G401 (cell line): ENCODE measurements around the gene CAPSL. TPM values are rescaled to one million over a fixed set of nuclear protein-coding genes. Genes with fewer than 3 reads are reported as not detected.
"Not testable (repeated sequence)": the region's sequence is repeated elsewhere in the genome, so short reads cannot be mapped to it uniquely, and the experiment has no call there.

Source experiments
- DNase-seq: peaks from one replicate; pipeline ENCODE4 v3.0.0-alpha.2; 2015; ENCODE audit warnings: low spot score
- in situ Hi-C: cut with HindIII; loops from 2 replicates; pipeline ENCODE4 v1.10.0; 2016; ENCODE audit warnings: low sequenced_read_pairs, mixed read lengths
- total RNA-seq: library from RNA; depleted of rRNA; stranded (reverse); fragments of >200 nt; shearing (Covaris generic); gene quantifications from 2 replicates; pipeline ENCODE4 v1.2.3, GENCODE V29; 2014

Gene CAPSL
- total RNA-seq, 1 experiment from 2014 or later: not detected

DNA sequence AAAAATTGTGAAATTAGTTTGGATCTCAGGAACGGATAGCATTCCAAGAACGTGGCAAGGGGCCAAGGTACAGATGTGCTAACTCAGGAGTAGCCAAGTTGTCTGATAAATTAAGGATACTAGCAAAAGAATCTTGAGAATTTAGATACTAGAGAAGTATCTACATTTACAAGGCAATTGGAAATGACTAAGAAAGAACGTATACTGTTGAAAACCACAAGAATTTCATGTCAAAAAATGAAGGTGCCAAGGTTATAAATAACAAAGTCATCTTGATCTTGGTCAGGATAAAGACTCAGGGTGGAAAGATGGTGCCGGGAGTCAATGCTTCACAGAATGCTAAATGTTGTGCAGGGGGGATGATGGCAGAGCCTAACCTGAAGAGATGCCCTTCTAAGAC is 19.2 kb downstream of the CAPSL start:
- DNase-seq: no peak
- in situ Hi-C loops: no loop called here

DNA sequence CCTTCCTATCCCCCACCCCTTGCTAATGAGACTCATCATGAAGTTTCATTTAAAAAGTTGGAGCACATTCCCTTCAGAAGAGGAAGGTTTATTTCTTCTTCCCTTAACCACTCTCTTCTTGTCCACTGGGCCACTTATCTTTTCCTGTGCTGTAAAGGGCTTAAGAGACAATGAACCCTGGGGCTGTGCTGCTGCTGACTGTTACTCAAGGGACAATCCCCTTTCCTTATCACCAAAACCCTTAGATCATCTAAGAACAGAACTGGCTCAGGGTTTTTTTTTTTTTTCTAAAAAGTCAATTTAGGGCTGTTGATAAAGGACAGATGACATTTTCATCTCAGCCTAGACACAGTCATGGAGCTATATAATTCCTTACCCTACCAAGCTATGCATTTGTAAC is 29.6 kb downstream of the CAPSL start:
- DNase-seq: no peak

GRCh38 chr5:35908228-35908627 is 30.2 kb downstream of the CAPSL start:
- no peak for DNase-seq
- in situ Hi-C loops: no loop called here

More for the DNA sequence above, 29.6 kb downstream of the CAPSL start:
- in situ Hi-C loops: no loop called here

- no peak for DNase-seq
- in situ Hi-C loops: no loop called here
Measured at GRCh38 chr5:35904443-35905132, 33.8 kb downstream of the CAPSL start.

DNA sequence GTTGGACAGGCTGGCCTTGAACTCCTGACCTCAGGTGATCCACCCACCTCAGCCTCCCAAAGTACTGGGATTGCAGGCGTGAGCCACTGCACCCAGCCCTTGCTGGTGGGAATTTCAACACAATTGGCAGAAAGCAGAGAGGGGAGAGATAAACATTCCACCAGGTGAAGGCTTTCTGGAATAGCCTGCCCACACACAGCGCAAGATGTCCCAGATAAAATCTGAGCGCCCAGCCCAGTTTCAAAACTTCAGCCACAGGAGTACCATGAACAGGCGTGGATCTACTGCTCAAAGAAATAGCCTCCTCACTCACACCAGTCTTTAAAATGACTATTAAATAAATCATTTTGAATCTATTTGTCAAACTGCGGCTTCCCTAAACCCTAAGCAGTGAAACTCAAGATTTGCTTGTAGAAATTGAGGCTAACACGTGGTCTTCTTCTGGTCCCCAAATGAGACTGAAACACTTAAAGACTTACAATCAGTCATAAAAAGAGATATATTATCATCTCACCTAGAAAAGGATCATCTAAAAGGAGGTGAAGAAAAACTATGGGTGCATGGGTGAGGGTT is 34.7 kb downstream of the CAPSL start:
- in situ Hi-C loops: no loop called here
- no peak for DNase-seq

GRCh38 chr5:35902046-35902672 is 36.3 kb downstream of the CAPSL start:
- in situ Hi-C loops: no loop called here
- no peak for DNase-seq

DNA sequence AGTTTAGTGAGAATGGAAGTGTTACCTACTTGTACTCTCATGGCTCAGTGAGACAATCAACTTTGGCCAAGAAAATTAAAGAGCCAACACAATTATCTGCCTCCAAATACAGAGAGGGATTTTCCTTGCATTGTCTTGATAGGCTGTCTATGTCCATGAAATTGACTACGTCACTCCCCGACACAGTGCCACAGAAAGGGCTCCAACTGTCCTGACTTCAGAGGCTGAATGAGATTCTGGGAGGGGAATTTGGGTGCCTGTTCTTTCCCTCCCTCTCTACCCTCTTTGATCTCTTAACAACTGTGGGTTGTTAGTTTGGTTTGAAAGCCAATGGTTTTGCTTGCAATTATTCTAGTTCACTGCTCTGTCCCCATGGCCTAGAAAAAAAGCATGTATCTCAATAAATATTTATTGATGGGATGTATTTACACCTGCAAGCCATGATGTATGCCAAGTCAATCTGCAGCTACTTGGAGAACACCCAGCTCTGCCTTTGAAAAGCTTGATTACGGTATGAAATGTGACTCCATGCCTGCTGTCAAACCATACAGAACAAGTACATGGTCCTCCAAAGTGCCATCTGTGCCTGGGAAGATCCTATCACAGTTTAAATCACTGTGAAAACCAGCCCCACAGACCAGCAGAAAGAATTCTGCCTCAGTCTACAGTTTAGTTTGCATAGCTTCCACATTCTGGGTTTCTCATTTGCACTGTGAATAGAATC is 37.3 kb downstream of the CAPSL start:
- DNase-seq: no peak
- in situ Hi-C loops: no loop called here

DNA sequence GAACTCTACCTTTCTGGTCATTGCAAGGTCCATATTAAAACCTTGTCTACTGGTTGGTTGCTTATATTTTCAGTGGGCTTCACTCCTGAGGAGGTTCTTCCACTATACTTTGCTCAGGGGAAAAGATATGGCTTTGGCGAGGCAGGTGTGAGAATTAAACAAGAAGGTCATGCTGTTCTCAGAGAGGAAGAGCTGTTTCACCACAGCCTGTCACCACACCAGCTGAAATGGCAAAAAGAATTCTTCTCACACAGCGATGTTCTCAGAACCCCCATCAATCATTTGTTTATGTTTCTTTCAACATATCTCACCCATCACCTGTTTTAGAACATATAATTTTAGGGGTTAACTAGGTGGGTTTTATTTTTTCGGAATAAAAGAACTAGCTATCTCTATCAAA is 38.6 kb downstream of the CAPSL start:
- in situ Hi-C loops: no loop called here
- no peak for DNase-seq

DNA sequence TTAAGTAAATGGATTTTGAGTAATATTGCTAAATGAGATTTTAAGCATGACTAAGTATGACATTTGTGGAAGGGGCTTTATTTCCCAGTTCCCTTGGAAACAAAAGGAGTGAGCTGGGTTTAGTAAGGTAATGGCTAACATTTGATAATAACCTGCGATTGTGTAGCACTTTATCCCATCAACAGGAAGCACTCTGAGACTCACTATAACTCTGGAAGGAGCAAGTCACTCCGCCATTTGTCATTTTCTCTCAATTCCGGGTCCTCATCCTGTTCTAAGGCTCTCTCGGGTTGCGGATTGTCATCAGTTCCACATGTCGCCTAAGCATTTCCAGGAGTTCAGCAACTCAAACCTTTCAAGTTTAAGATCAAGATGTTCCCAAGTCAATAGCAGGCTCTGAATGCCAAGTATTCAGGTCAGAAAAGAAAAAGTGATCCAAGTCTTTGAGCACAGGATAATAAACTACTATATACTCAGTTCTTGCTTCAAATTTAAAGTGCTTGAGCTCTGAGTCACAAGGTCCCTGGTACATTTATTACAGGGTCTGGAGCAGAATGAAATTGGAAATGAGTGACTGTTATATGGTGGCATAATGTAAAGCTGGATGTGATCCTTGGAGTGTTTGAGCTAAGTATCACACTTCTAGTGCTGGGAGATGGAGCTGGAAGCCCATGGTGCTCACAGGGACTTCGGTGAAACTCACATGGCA is 39.3 kb downstream of the CAPSL start:
- in situ Hi-C loops: no loop called here
- DNase-seq: no peak

DNA sequence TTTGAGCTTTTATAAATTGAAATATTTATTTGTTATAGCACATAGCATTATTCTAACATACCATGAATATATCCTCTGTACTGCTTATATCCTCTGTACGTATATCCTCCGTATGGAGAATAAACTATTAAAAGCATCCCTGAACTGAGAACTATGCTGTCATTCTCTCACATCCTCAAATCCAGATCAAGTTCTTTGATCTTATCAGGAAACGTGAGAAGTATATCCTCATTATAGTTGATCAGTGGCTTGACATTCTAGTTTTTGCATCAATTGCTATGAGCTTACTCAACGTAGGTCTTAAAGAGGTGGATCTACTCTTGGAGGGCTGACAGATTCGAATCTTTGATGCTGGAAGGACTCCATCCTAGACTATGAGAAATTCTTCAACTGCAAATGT is 44.3 kb downstream of the CAPSL start:
- DNase-seq: no peak
- in situ Hi-C loops: no loop called here

DNA sequence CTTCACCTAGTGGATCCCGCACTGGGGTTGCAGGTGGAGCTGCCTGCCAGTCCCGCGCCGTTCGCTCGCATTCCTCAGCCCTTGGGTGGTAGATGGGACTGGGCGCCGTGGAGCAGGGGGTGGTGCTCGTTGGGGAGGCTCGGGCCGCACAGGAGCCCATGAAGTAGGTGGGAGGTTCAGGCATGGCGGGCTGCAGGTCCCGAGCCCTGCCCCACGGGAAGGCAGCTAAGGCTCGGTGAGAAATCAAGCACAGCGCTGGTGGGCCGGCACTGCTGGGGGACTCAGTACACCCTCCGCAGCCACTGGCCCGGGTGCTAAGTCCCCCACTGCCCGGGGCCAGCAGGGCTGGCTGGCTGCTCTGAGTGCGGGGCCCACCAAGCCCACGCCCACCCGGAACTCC is 45.6 kb downstream of the CAPSL start:
- in situ Hi-C loops, DNase-seq: not testable (repeated sequence)

- in situ Hi-C loops: no loop called here
- DNase-seq: no peak
Measured at GRCh38 chr5:35890021-35891020, 48.1 kb downstream of the CAPSL start.

GRCh38 chr5:35887321-35888100 is 50.9 kb downstream of the CAPSL start:
- in situ Hi-C loops: no loop called here

DNA sequence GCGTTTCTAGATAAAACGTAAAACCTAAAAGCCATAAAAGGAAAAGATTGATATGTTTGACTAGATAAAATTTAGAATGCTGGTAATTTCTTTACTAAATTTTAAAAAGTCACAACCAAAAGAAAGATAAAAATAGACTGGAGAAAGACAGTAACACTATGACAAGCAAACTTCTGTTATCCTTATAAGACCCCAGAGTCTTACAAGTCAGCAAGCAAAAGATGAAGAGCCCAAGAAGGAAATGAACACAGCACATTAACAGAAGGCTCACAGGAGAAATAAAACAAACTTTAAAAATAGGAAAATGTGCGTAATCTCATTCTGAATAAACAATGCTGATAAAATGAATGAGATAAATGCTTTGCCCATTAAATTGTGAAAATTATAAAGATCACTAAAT is 52.0 kb downstream of the CAPSL start:
- in situ Hi-C loops: no loop called here
- no peak for DNase-seq

More at GRCh38 chr5:35887321-35888100, 50.9 kb downstream of the CAPSL start:
- no peak for DNase-seq

GRCh38 chr5:35884773-35885172 is 53.6 kb downstream of the CAPSL start:
- no peak for DNase-seq
- in situ Hi-C loops: no loop called here

GRCh38 chr5:35884191-35884769 is 54.1 kb downstream of the CAPSL start:
- DNase-seq: no peak
- in situ Hi-C loops: no loop called here

DNA sequence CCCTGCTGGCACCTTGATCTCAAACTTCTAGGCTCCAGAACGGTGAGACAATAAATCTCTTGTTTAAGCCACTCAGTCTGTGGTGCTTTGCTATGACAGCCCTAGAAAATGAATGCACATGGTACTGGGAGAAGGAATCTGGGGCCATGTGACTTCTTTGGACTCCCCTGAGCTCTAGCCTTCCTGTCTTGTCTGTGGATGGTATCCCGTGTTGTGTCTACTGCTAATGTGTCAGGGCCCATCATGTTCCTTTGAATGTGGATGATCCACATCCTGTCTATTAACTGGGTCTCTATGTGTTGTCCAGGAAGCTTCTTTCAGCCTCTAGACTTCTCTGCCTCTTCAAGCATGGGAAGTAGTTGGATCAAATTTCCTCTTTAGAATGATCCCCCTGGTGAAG is 56.7 kb downstream of the CAPSL start:
- in situ Hi-C loops: no loop called here
- no peak for DNase-seq
